Fibroblast of peridontal ligament (primary cell): ENCODE data around the gene DLST.
A peak's percentile ranks its signal among the peaks of the same experiment; 100 is the strongest.

ENCODE experiments used
- DNase-seq: peaks from one replicate; pipeline ENCODE4 v3.0.0-alpha.2; 2010; ENCODE audit errors: extremely low read depth

The DLST gene

DNA sequence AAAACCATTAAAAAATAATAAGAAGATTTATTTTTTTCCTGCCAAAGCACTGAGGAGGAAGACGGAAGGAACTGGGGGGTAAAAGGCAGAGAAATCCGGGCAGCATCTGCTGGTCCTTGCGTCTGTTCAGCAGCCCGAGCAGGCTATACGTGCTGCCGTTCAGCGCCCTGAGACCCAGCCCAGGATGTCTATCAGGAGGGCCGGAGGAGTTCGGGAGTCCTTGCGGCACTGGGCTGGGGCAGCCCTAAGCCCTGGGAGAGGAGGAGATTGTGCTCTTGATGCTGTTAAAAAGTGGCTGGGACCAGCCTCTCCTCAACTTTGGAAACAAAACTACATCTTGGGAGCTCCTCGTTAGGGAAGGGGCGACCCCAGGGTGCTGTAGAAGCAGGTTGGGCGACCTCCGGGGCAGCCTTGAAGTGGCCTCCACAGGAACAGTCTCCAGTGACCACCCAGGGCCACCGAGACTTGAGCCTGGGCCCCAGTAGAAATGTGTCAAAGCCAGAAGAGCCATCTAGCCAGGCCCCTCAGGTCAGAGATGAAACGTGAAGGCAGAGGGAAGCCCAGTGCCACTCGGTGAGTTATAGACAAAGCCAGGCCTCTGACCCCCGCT lies 59.3 kb downstream of the DLST start:
- no peak for DNase-seq

- DNase-seq: no peak
Observed at GRCh38 chr14:74941676-74942097, 60.0 kb downstream of the DLST start.

DNA sequence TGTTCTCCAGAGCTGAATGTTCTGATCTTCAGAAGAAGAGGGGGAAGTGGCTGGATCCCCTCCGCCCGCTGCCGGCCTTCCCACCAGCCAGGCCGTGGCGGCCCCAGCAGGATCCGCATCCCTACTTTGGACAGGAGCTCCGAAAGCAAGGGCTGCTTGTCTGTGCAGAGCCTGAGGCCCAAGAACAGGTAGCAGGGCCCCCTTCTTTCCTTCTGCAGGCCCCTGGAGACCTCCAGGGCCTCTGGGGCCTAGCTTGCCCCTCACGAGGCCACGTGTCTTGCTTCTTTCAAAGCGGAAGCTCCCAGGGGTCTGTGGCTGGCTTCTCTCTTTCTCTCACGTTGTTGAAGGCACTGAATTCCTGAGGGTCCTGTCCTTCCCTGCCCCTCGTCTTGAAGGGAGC lies 60.5 kb downstream of the DLST start:
- DNase-seq: no peak

DNA sequence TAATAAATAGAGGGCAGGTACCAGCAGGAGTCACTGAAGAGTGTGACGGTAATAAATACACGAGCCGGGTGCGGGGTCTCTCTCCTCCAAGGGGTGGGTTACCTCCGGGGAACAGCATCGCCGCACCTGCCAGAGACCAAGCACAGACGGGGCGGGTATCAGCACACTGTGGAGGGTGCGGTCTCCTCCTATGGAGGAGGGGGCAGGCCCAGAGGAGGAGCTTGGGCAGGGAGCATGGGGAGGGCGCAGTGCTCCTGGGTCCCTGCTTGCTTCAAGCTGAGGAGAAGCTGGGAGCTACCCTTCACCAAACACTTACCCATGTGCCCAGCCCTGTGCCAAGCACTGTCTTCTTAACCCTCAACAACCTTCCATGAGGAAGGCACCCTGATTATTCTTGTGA lies 60.9 kb downstream of the DLST start:
- no peak for DNase-seq

DNA sequence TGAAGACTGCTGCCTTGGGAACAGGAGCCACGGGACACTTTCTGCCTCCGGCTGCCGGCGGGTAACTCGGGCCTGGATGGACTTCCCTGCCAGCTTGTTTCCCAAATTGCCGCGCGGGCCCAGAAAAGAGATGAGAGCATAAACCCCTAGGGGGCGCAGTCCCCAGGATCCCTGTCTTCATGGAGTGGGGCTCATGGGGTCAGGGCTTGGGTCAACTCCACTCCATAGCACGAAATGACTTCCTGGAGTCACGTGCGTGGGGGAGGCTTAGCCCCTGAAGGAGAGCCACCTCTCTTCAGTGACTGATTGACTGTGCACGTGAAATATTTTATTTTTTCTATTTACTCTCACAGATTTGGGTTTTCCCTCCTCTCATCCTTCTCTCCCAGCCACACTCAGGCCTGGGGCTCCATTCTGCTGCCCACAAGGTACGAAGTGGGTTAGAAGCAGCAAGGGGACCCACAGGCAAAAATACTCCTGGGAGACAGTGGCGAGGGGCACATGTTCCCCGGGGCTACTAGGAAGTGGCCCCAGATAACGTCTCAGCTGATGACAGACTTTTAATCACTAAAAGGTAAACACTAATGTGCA lies 63.6 kb downstream of the DLST start:
- DNase-seq: no peak

- DNase-seq: peak; percentile 66
Observed at GRCh38 chr14:74945852-74946658, 64.3 kb downstream of the DLST start.

DNA sequence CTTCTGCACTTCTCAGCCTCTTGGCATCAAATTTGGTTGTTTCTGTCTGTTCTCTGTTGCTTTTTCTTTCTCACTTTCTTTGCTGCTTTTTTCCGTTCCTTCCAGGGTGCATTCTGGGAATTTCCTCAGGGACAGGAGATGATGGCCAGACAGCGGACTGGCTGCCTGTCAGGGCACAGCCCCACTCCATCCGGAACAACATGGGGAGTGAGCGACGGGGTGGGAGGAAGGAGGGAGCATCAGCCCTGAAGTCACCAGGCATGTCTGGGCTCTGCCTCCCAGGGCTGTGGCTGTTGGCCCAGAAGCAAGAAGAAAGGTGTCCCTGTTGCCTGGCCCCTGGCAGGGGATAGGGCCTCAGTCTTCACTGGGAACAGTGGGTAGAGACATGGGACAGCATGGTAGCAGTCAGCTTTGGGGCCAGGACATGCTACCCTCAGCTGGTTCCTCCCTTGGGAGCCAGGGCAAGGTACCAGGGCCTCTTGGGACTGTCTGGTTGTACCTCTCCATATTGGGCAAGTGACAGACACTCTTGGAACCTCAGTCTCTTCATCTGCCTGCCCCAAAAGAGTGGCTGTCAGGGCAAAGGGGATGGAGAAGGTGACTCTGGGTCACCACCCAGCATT lies 65.1 kb downstream of the DLST start:
- no peak for DNase-seq

- no peak for DNase-seq
Observed at GRCh38 chr14:74947353-74948227, 65.9 kb downstream of the DLST start.

- DNase-seq: no peak
Observed at GRCh38 chr14:74948228-74949175, 66.8 kb downstream of the DLST start.

GRCh38 chr14:74949191-74949601 lies 67.5 kb downstream of the DLST start:
- no peak for DNase-seq

- no peak for DNase-seq
Observed at GRCh38 chr14:74949859-74950573, 68.3 kb downstream of the DLST start.

DNA sequence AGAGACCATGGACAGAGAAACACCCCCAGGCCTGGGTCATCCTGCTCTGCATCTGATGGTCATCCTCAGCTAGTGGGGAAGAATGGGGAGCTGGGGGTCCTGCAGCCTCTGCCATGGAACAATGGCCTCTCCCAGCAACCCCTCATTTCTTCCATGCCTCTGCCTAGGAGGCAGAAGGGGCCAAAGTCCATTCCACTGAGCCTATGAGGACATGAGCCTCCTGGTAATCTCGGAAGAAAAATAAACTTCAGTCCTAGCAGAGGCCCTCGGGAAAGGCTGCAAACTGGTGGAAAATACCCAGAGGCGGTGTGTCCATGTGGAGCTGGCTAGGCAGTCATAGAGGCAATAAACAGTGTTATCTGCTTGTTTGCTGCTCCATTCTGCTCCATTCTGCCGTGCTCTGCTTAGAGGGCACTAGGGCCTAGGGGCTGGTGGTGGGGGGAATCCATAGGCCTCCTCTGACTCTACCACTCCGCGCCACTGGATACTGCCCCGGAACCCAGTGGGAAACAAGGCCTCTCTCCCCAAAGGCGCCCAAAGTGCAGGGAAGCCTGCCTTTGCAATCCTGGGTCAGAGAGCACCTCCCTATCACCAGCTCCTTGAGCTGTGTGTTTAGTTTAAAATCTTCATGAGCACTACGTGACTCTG lies 69.2 kb downstream of the DLST start:
- no peak for DNase-seq

GRCh38 chr14:74951443-74952179 lies 69.9 kb downstream of the DLST start:
- no peak for DNase-seq

- no peak for DNase-seq
Observed at GRCh38 chr14:74952180-74952665, 70.5 kb downstream of the DLST start.

DNA sequence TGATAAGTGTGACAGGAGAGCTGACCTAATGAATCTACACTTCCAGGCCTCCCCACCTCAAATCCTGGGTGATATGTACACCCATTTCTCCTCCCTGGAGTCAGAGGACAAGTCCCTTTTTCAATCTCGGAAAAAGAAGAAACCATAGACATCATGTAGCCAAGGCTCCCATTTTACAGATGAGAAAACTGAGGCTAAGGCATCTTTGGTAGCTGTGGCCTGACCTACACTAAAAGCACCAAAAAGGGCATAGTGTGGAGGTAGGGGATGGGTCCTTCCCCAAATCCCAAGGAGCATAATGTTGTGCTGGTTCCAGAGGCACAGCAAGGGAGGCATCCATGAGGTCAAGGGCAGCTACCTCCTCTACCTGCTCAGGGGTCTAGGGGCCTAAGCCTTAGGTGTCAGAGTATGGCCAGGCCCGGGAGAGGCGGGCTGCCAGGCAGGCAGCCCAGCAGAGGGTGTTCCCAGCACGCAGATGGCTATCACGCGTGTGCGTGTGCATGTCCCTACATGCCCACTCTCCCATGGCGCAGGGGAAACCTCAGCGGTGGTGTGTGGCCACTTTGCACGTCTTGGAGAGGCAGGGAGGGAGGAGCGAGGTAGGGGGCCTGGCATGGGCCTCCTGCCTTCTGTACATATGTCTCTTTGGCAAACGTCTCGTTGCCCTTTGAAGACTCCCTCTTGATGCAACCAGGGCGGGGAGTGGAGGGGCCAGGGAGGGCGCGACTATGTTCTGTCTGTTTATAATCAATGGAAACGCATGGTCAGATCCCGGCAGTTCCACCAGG lies 71.2 kb downstream of the DLST start:
- DNase-seq: no peak
